H54 (cell line): ENCODE data around the gene PDE3B.
"Not testable (repeated sequence)": the region's sequence is repeated elsewhere in the genome, so short reads cannot be mapped to it uniquely, and the experiment has no call there.

Source experiments
- DNase-seq: peaks from one replicate; pipeline ENCODE4 v3.0.0; 2011; ENCODE audit warnings: low spot score, mixed read lengths; ENCODE audit not compliant: insufficient read length
- FAIRE-seq: peaks from 3 replicates; lab custom pipeline; 2011; peaks lifted over from hg19 to GRCh38; lab: Jason Lieb, UNC
- POLR2A ChIP-seq: IDR thresholded peaks from 2 replicates; pipeline ENCODE4 v1.6.1; 2011; ENCODE audit warnings: low read depth, mild to moderate bottlenecking, low read length

PDE3B gene

DNA sequence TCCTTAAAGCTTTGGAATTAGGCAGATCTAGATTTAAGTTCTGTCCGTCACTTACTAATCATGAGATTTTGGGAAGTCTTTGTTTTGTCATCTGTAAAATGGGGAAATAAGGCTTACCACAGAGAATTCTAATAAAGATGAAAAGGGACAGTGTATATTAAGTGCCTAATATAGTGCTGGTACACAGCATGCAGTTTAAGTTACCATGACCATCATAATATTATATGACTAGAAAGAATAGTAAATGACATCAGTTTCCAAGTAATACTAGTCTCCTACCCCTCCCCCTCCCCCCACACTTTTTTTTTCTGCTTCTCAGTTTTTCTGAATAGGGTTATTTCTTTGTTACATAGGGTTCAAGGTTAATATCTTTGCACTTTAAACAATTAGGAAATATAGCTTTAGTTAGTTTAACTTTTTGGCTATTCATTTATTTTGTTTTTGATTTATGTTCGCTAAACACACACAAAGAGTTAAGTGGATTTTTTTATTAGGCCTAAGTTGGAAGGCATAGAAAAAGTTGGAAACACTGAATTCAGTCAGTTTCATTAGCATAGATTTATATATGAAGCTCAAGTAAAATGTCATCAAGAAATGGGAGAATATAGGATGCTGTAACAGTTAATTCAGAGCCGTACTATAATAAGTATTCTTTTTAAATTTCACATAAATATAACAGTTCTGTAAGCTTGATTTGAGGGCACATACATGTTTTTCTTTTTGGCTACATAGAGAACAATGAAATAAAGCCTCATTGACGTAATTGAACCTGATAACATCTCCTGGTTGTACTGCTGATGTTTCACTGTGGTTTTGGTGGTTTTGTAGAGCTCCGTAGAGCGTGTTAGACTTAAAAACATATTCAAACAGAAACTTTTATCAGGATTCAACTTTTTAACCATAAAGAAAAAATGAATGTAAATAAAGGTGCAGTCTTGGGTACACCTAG, 121.2 kb downstream of the PDE3B start:
- DNase-seq, result no peak
- TF ChIP-seq POLR2A, result no peak
- no peak for FAIRE-seq

DNA sequence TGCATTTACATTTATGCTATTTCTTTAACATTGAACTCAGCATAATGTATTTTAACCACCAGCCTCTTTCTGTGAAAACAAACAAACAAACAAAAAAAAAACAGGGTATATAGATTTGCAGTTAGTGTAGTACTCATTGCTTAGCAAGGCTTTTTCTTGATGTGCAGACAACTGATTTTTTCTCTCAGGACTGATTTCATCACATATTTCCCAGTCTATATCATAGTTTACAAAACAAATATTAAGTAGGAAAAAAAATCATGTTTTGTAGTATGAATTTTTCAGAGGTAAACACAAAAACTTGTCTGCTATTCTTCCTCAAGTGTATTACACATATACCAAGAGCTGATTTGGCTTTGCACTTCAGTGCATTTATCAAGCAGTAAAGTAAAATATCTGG, 123.0 kb downstream of the PDE3B start:
- FAIRE-seq, result no peak
- DNase-seq, result no peak
- TF ChIP-seq POLR2A, result no peak

DNA sequence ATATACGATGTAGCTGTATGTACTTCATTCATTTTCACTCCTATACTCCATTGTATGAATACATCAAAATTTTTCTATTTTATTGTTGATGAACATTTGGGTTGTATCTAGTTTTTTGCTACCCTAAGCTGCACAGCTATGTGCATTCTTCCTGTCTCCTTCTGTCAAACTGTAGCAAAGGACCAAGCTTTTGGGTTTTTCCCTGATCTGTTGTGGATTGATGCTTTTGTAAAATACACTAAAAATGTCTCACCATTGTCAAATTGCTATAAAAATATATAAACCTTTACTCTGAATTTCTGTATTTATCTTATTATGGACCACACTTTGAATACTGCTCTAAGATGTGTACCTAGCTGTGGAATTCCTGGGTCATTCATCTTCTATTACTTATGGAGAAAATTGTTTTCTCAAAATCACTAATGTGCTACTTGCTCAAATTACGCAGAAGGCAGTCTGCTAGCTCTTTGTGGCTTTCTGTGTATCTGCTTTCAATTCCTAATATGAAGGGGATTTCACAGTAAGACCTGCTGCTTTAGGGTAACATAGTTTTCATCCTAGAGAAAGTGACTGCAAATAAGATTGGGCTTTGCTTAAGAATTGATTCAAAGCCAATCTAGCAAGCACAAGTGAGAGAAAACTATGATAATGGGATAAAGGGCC, 125.1 kb downstream of the PDE3B start:
- no peak for TF ChIP-seq POLR2A
- DNase-seq (no peak), FAIRE-seq (no peak)

DNA sequence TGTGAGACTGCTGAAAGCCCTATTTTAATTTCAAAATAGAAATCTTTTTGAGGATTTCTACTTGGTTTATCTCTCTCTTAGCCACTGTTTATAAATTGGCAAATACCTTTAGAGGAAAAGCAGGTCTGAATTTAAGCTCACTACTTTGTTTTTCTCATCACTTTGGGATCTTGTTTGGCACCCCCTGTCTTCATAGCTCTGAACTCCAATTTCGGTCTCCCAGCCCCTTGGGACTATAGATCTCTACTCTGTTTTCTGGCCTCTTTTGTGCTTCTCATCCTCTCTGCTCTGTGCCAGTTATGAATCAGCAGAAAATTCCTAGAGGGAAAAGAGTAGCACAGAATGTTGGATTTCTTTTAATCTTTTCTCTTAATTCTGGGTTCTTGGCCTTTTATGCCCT, 130.2 kb downstream of the PDE3B start:
- no peak for TF ChIP-seq POLR2A
- DNase-seq (no peak), FAIRE-seq (no peak)

DNA sequence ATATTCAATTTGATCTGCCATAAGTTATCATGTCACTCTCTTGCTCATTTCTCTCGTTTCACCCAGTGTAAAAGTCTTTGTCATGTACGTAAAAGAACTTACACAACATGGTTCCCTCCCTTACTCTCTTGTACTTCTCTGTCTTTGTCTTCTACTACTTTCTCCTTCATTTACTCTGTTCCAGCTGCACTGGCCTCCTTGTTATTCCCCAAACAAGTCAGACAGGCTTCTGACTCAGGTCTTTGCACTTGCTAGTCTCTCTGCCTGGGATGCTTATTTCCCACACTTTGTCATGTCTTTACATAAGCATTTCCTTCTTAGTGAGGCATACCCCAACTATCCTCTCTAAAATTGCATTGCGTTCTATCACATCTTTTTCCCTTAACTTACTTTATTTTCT, 131.1 kb downstream of the PDE3B start:
- FAIRE-seq, result no peak
- no peak for DNase-seq
- no peak for TF ChIP-seq POLR2A

DNA sequence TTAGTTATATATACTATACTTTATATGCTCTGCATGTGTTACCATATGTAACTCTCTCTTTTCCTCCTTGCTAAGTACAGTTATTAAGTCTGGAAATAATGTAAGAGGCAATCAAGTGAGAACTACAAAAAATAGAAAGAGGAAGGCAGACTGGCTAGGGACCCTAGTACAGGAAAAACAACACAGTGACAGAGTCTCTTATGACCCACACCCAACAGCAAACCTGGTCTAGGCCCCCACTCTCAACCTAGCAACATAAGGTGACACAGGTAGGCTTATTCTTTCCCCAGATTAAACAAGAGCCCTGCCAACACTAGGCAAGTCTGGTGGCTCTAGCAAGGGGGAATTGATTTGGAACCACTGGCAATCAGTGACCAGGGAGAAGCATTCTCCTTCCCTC, 132.3 kb downstream of the PDE3B start:
- no peak for DNase-seq
- TF ChIP-seq POLR2A, result no peak
- FAIRE-seq, result no peak

DNA sequence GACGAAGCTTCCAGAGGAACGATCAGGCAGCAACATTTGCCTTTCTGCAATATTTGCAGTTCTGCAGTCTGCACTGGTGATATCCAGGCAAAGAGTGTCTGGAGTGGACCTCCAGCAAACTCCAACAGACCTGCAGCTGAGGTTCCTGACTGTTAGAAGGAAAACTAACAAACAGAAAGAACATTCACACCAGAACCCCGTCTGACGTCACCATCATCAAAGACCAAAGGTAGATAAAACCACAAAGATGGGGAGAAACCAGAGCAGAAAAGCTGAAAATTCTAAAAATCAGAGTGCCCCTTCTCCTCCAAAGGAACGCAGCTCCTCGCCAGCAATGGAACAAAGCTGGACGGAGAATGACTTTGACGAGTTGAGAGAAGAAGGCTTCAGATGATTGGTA, 134.9 kb downstream of the PDE3B start:
- not testable (repeated sequence) for DNase-seq, FAIRE-seq

DNA sequence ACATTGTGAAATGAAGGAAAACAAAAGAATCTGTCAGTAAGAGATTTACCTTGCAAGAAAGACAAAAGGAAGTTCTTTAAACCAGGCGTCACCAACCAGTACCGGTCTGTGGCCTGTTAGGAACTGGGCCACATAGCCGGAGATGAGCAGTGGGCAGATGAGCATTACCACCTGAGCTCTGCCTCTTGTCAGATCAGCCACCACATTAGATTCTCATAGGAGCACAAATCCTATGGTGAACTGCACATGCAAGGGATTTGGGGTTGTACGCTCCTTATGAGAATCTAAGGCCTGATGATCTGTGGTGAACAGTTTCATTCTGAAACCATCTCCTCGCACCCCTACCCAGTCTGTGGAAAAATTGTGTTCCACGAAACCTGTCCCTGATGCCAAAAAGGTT, 140.2 kb downstream of the PDE3B start:
- no peak for FAIRE-seq

DNA sequence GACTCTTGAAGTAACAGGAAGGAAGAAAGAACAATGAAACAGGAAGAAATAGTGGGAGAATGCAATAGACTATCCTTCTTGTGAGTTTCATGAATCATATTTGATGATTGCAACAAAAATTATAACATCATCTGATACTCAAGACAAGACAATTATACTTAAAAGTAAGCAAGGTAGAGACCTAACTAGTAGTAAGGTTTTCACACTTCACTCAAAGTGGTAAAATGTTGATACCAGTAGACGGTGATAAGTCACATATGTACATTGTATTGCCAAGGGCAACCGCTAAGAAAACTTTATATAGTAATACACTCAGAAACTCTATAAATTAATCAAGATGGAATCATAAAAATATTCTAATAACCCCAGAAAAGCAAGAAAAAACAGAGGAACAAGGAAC, 140.6 kb downstream of the PDE3B start:
- DNase-seq (no peak), FAIRE-seq (no peak)
- no peak for TF ChIP-seq POLR2A

More for the DNA sequence above, 140.2 kb downstream of the PDE3B start:
- DNase-seq, result no peak
- TF ChIP-seq POLR2A, result no peak

DNA sequence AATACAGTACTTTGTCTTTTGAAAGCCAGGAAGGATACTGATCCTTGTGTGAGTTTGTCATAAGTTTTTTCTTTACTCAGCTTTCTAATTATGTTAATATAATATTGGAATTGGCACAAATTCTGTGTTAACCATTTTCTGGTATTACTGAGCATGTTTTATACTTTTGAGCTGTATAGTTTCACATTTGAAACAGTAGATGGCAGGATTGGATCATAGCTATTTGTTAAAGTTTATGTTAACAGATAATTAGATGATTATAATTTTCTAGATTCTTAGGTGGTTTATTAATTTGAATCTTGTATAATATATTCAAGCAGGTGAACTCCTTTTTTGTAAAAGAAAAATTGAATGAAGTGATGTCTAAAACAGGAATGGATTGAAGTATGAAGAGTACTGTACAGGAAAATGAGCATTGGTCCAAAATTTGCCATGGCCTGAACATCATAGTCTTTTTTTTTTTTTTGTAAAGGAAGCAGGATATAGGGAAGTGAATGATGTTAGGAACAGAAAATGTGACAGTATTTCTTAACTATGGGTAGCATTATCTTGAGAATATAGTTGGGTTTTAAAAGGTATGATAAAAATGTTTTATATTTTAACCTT, 146.4 kb downstream of the PDE3B start:
- FAIRE-seq, result no peak
- DNase-seq, result no peak
- TF ChIP-seq POLR2A, result no peak

DNA sequence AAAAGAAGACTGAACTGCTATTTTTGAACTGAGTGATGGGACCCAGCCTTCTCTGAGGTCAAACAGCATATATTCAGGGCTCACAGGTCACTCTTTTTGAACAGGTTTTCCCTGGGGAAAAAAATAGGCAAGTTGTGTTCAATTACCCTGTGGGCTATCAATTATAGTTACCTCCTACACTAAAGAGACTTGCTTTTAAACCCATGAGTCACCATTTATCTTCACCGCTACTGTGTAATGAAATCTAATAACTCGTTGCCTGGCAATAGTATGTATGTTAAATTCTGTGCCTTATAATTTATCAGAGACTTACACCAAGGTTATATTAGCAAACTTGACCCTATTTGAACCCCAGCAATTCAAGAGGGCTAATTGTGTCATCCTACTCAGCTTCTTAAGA, 149.9 kb downstream of the PDE3B start:
- TF ChIP-seq POLR2A, result no peak
- FAIRE-seq (no peak), DNase-seq (no peak)

DNA sequence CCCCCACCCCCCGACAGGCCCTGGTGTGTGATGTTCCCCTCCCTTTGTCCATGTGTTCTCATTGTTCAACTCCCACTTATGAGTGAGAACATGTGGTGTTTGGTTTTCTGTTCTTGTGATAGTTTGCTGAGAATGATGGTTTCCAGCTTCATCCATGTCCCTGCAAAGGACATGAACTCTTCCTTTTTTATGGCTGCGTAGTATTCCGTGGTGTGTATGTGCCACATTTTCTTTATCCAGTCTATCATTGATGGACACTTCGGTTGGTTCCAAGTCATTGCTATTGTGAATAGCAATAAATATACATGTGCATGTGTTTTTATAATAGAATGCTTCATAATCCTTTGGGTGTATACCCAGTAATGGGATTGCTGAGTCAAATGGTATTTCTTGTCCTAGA, 152.4 kb downstream of the PDE3B start:
- not testable (repeated sequence) for DNase-seq, FAIRE-seq

DNA sequence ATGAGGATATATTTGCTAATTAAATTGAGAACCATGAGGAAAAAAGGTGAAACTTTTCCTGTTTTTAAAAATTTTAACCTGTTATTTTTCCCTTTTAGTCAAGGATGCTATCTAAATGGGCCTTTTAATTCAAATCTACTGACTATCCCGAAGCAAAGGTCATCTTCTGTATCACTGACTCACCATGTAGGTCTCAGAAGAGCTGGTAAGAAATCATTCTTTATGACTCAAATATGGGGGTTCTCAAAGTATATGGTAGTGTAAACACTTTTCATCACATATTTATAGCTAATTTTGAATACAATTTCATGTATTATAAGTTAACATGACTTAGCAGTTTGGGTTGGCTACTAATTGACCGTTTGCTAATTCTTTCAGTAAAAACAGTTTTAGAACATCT, 160.2 kb downstream of the PDE3B start:
- no peak for TF ChIP-seq POLR2A

DNA sequence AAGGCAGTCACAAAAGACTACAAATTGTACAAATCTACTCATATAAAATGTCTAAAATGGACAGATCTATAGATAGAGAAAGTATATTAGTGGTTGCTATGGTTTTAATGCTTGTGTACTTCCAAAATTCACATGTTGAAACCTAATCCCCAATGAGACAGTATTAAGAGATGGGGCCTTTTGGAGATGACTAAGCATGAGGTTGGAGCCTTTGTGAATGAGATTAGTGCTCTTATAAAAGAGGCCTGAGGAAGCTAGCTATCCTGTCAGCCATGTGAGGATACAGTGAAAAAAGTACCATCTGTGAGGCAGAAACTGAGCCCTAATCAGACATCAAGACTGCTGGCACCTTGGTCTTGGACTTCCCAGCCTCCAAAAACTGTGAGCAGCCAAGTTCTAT, 165.9 kb downstream of the PDE3B start:
- FAIRE-seq, result no peak
- no peak for DNase-seq
- TF ChIP-seq POLR2A, result no peak

More for the DNA sequence above, 160.2 kb downstream of the PDE3B start:
- DNase-seq (no peak), FAIRE-seq (no peak)
